Stimulated activated CD4-positive, alpha-beta T cell treated with anti-CD3 and anti-CD28 coated beads, Interleukin-12 subunit alpha, Interleukin-12 subunit beta, amount 100 ng/mL, for 48 hours (primary cell): ENCODE data around the gene RAI14.
"Not testable (repeated sequence)": the region's sequence is repeated elsewhere in the genome, so short reads cannot be mapped to it uniquely, and the experiment has no call there.

ENCODE experiments used
- DNase-seq, 3 donors: peaks; one replicate each; pipeline ENCODE4 v3.0.0-alpha.2; 2020; ENCODE audit warnings: low read depth in 2 of 3, low spot score in 1 of 3

Gene RAI14

GRCh38 chr5:34758514-34758913 is 102.4 kb downstream of the RAI14 start:
- no peak for DNase-seq

- DNase-seq, result not testable (repeated sequence)
Measured at GRCh38 chr5:34759213-34759612, 103.1 kb downstream of the RAI14 start.

GRCh38 chr5:34765662-34766061 is 109.5 kb downstream of the RAI14 start:
- DNase-seq, result no peak

GRCh38 chr5:34767180-34767579 is 111.1 kb downstream of the RAI14 start:
- no peak for DNase-seq

- no peak for DNase-seq
Measured at GRCh38 chr5:34770486-34770885, 114.4 kb downstream of the RAI14 start.

GRCh38 chr5:34771076-34771475 is 114.9 kb downstream of the RAI14 start:
- DNase-seq, result no peak

- DNase-seq, result no peak
Measured at GRCh38 chr5:34772267-34773098, 116.4 kb downstream of the RAI14 start.

GRCh38 chr5:34774139-34774538 is 118.0 kb downstream of the RAI14 start:
- no peak for DNase-seq

GRCh38 chr5:34774678-34775077 is 118.5 kb downstream of the RAI14 start:
- DNase-seq, result not testable (repeated sequence)

- DNase-seq, result no peak
Measured at GRCh38 chr5:34775886-34776285, 119.8 kb downstream of the RAI14 start.

- no peak for DNase-seq
Measured at GRCh38 chr5:34778091-34778850, 122.1 kb downstream of the RAI14 start.

- not testable (repeated sequence) for DNase-seq
Measured at GRCh38 chr5:34783892-34784291, 127.8 kb downstream of the RAI14 start.

- no peak for DNase-seq
Measured at GRCh38 chr5:34787035-34787434, 130.9 kb downstream of the RAI14 start.

GRCh38 chr5:34789021-34789531 is 132.9 kb downstream of the RAI14 start:
- no peak for DNase-seq

- no peak for DNase-seq
Measured at GRCh38 chr5:34789639-34790038, 133.5 kb downstream of the RAI14 start.

GRCh38 chr5:34790069-34790468 is 133.9 kb downstream of the RAI14 start:
- DNase-seq, result no peak

- DNase-seq, result no peak
Measured at GRCh38 chr5:34791761-34792244, 135.7 kb downstream of the RAI14 start.

GRCh38 chr5:34802834-34803563 is 146.9 kb downstream of the RAI14 start:
- DNase-seq, result no peak

- DNase-seq, result no peak
Measured at GRCh38 chr5:34803974-34804732, 148.0 kb downstream of the RAI14 start.

- DNase-seq, result no peak
Measured at GRCh38 chr5:34804913-34805312, 148.8 kb downstream of the RAI14 start.

- DNase-seq, result no peak
Measured at GRCh38 chr5:34806532-34806931, 150.4 kb downstream of the RAI14 start.
